K562 (cell line): ENCODE measurements around the gene BICD1. TPM values are rescaled to one million over a fixed set of nuclear protein-coding genes. Genes with fewer than 3 reads are reported as not detected.
A peak's percentile ranks its signal among the peaks of the same experiment; 100 is the strongest.

ENCODE experiments used
- CREB3L1 ChIP-seq: fragments of 450-650 bp; IDR thresholded peaks from 2 replicates; pipeline ENCODE4 v1.6.1; 2014; ENCODE audit warnings: low read depth, mild to moderate bottlenecking, moderate library complexity, borderline replicate concordance
- CTCF ChIP-seq, 3 experiments: IDR thresholded peaks in 2 of 3; conservative IDR thresholded peaks in 1 of 3; 2 replicates each; pipeline ENCODE4 v1.5.1; 2011 to 2012; ENCODE audit warnings: low read length in 3 of 3, mild to moderate bottlenecking in 3 of 3, control low read depth in 2 of 3, improper control_type of control experiment in 1 of 3, inconsistent platforms in 1 of 3, low read depth in 1 of 3, mixed read lengths in 1 of 3, moderate library complexity in 1 of 3; ENCODE audit not compliant: insufficient read depth in 2 of 3
- FOXJ3 ChIP-seq: sonication (generic); formaldehyde crosslinking; IDR thresholded peaks from 2 replicates; pipeline ENCODE4 v1.4.0; 2020; ENCODE audit warnings: mild to moderate bottlenecking, missing genetic modification reagents
- FOXP1 ChIP-seq: sonication (generic); formaldehyde crosslinking; IDR thresholded peaks from 2 replicates; pipeline ENCODE4 v1.8.0; 2022; ENCODE audit warnings: mild to moderate bottlenecking, missing genetic modification reagents
- GTF3C2 ChIP-seq: IDR thresholded peaks from 3 replicates; pipeline ENCODE4 v1.6.1; 2011; ENCODE audit warnings: borderline replicate concordance, mild to moderate bottlenecking, moderate library complexity; ENCODE audit not compliant: insufficient read length; ENCODE audit errors: extremely low read depth
- MYNN ChIP-seq, 2 experiments: sonication (generic); formaldehyde crosslinking in 1 of 2; IDR thresholded peaks; 2 replicates each; pipeline versions ENCODE4 v1.5.0 to v1.6.1; 2016 to 2020; ENCODE audit warnings: antibody characterized with exemption in 1 of 2, missing genetic modification reagents in 1 of 2
- NR4A1 ChIP-seq, 2 experiments: fragments of 250-450 bp in 1 of 2; fragments of 450-650 bp in 1 of 2; sonication (Bioruptor Pico) in 1 of 2; IDR thresholded peaks; 2 replicates each; pipeline versions ENCODE4 v1.4.0 to v1.6.1; 2016 to 2020; ENCODE audit warnings: mild to moderate bottlenecking in 2 of 2, missing compliant biosample characterization in 1 of 2, missing genetic modification characterization in 1 of 2, moderate library complexity in 1 of 2
- PTBP1 ChIP-seq: fragments of 200-400 bp; formaldehyde crosslinking; IDR thresholded peaks from 2 replicates; pipeline ENCODE4 v1.6.1; 2017; ENCODE audit warnings: low read depth, low read length
- RBM22 ChIP-seq: fragments of 200-400 bp; formaldehyde crosslinking; IDR thresholded peaks from 2 replicates; pipeline ENCODE4 v1.6.1; 2018; ENCODE audit warnings: low read length, low read depth; ENCODE audit not compliant: poor library complexity, severe bottlenecking
- SAP30 ChIP-seq: fragments of 200-600 bp; sonication (generic); IDR thresholded peaks from 2 replicates; pipeline ENCODE4 v1.6.1; 2012; ENCODE audit warnings: borderline replicate concordance, low read depth, mild to moderate bottlenecking, moderate library complexity, low read length, control low read depth, inconsistent platforms; ENCODE audit not compliant: insufficient read depth, poor library complexity, severe bottlenecking
- STAT5A ChIP-seq: IDR thresholded peaks from 2 replicates; pipeline ENCODE4 v1.6.1; 2012; ENCODE audit warnings: low read length, inconsistent platforms, borderline replicate concordance
- ZBTB26 ChIP-seq: fragments of 450-650 bp; formaldehyde crosslinking; IDR thresholded peaks from 2 replicates; pipeline ENCODE4 v1.4.0; 2022; ENCODE audit warnings: missing genetic modification characterization
- ZBTB43 ChIP-seq: sonication (generic); formaldehyde crosslinking; IDR thresholded peaks from 2 replicates; pipeline ENCODE4 v1.8.0; 2023; ENCODE audit warnings: mild to moderate bottlenecking, missing genetic modification reagents
- ZNF232 ChIP-seq: sonication (generic); formaldehyde crosslinking; IDR thresholded peaks from 2 replicates; pipeline ENCODE4 v1.8.0; 2022; ENCODE audit warnings: mild to moderate bottlenecking, missing genetic modification reagents
- ZNF449 ChIP-seq: fragments of 250-450 bp; sonication (Bioruptor Pico); IDR thresholded peaks from 2 replicates; pipeline ENCODE4 v1.8.0; 2022; ENCODE audit warnings: moderate library complexity, mild to moderate bottlenecking, inconsistent platforms
- polyA plus RNA-seq, 8 experiments: library from polyadenylated mRNA; depleted of rRNA in 4 of 8; stranded (reverse) in 5 of 8; unstranded in 3 of 8; fragments of >200 nt; fragmentation: Nextera tagmentation in 2 of 8; fragmentation: Illumina TruSeq in 1 of 8; extraction: Ambion mirVana in 2 of 8; extraction: Trizol in 1 of 8; gene quantifications; 2 replicates each; pipeline versions ENCODE4 v1.2.1 to v1.2.3, GENCODE V29; 2011 to 2014; ENCODE audit warnings: inconsistent platforms in 1 of 8, missing spikeins in 1 of 8
- total RNA-seq, 7 experiments: library from RNA; depleted of rRNA in 6 of 7; stranded (reverse); fragments of >200 nt in 6 of 7; fragmentation: Illumina TruSeq in 2 of 7; extraction: Trizol in 2 of 7; gene quantifications; 2 replicates each; pipeline versions ENCODE4 v1.2.1 to v1.2.3, GENCODE V29; 2011 to 2021; ENCODE audit warnings: low replicate concordance in 1 of 7

The BICD1 gene
- total and polyA plus RNA-seq, 9 of the 15 experiments (the other 6 are each of a cell fraction or from before 2014, with no cell fraction given), result 3.5 to 21.1 (median 12.5) TPM

- TF ChIP-seq STAT5A (no peak), FOXP1 (CRISPR knock-in tag) (no peak), NR4A1 (CRISPR knock-in tag; IDR thresholded peaks at IDR 0.05) (no peak), NR4A1 (tag; IDR thresholded peaks at IDR 0.05) (no peak), ZBTB26 (CRISPR knock-in tag) (no peak), GTF3C2 (no peak), ZNF232 (CRISPR knock-in tag) (no peak), ZNF449 (CRISPR knock-in tag) (no peak), RBM22 (no peak), ZBTB43 (CRISPR knock-in tag) (no peak), FOXJ3 (CRISPR knock-in tag) (no peak), SAP30 (no peak), CTCF (IDR thresholded peaks at IDR 0.05 in 2 of 3, conservative IDR thresholded peaks at IDR 0.05 in 1 of 3; ENCODE audit: insufficient read depth in 2 of 3, low read depth in 1 of 3, low read length in 3 of 3) (peak; percentile 75 to 82 (median 78)), PTBP1 (no peak), MYNN (IDR thresholded peaks at IDR 0.05) (no peak), MYNN (CRISPR knock-in tag; IDR thresholded peaks at IDR 0.05) (no peak), CREB3L1 (no peak)
These were observed 258.9 kb downstream of the BICD1 start (continued) for GRCh38 chr12:32365473-32366064.
